HepG2 (cell line): Measurements from ENCODE around the gene WBP1. TPM values are rescaled to one million over a fixed set of nuclear protein-coding genes. Genes with fewer than 3 reads are reported as not detected.

Experiments
- ATF1 ChIP-seq: IDR thresholded peaks from 2 replicates; pipeline ENCODE4 v1.6.1; 2016; ENCODE audit warnings: mild to moderate bottlenecking, control low read depth
- ERF ChIP-seq: IDR thresholded peaks from 2 replicates; pipeline ENCODE4 v1.6.1; 2018; ENCODE audit warnings: missing biosample characterization, missing genetic modification reagents
- IKZF5 ChIP-seq: IDR thresholded peaks from 2 replicates; pipeline ENCODE4 v1.6.1; 2018; ENCODE audit warnings: missing genetic modification reagents, mild to moderate bottlenecking, missing compliant biosample characterization
- NFAT5 ChIP-seq: sonication (generic); formaldehyde crosslinking; IDR thresholded peaks from 2 replicates; pipeline ENCODE4 v1.4.0; 2020; ENCODE audit warnings: missing genetic modification reagents
- NKX3-1 ChIP-seq: sonication (generic); formaldehyde crosslinking; IDR thresholded peaks from 2 replicates; pipeline ENCODE4 v1.5.0; 2020; ENCODE audit warnings: missing genetic modification reagents
- SYNCRIP ChIP-seq: fragments of 200-400 bp; formaldehyde crosslinking; IDR thresholded peaks from 2 replicates; pipeline ENCODE4 v1.6.1; 2018; ENCODE audit warnings: mild to moderate bottlenecking, low read depth, low read length; ENCODE audit not compliant: insufficient read depth
- ZBTB10 ChIP-seq: sonication (generic); formaldehyde crosslinking; IDR thresholded peaks from 2 replicates; pipeline ENCODE4 v1.4.0; 2020; ENCODE audit warnings: missing genetic modification reagents, borderline replicate concordance
- ZNF136 ChIP-seq: sonication (generic); formaldehyde crosslinking; IDR thresholded peaks from 2 replicates; pipeline ENCODE4 v1.8.1; 2022; ENCODE audit warnings: low read depth, mild to moderate bottlenecking, moderate library complexity, missing genetic modification reagents
- ZNF44 ChIP-seq: sonication (generic); formaldehyde crosslinking; IDR thresholded peaks from 2 replicates; pipeline ENCODE4 v1.5.1; 2020; ENCODE audit warnings: mild to moderate bottlenecking, missing genetic modification reagents
- ZNF609 ChIP-seq: sonication (generic); formaldehyde crosslinking; IDR thresholded peaks from 2 replicates; pipeline ENCODE4 v1.4.0; 2020; ENCODE audit warnings: mild to moderate bottlenecking, missing genetic modification reagents, borderline replicate concordance
- polyA plus RNA-seq, 8 experiments: library from polyadenylated mRNA; depleted of rRNA in 3 of 8; stranded (reverse) in 7 of 8; unstranded in 1 of 8; fragments of >200 nt; fragmentation: Illumina TruSeq in 4 of 8; extraction: Trizol in 4 of 8; gene quantifications; 2 replicates each; pipeline versions ENCODE4 v1.2.1 to v1.2.3, GENCODE V29; 2011 to 2016; ENCODE audit warnings: low read depth in 4 of 8, missing spikeins in 1 of 8, mixed read lengths in 1 of 8; ENCODE audit not compliant: insufficient read depth in 1 of 8
- total RNA-seq, 5 experiments: library from RNA; depleted of rRNA; stranded (reverse); fragments of >200 nt; fragmentation: Illumina TruSeq; extraction: Trizol; gene quantifications; 2 replicates each; pipeline ENCODE4 v1.2.3, GENCODE V29; 2016; ENCODE audit warnings: low read depth in 1 of 5
- TF ChIP-seq, protein P1 (sequence below): sonication (generic); formaldehyde crosslinking; IDR thresholded peaks from 2 replicates; pipeline ENCODE4 v1.4.0; 2020; ENCODE audit warnings: low read depth, mild to moderate bottlenecking, missing genetic modification reagents

WBP1 gene
- total and polyA plus RNA-seq, 2 of the 13 experiments (the other 11 are each of a cell fraction or from before 2014, with no cell fraction given): 38.8 to 85.7 TPM

GRCh38 chr2:74441690-74442482, 16.4 kb upstream of the WBP1 start, which contains the start of gene RTKN (continued):
- TF ChIP-seq ZNF609 (peak; percentile 61; the same call in 1 of the 2 replicates), NFAT5 (CRISPR knock-in tag) (0 out of 2 replicates have a peak, but pooled peaks have one; percentile 38), ATF1 (no peak), ERF (peak; percentile 81; the same call in 1 of the 2 replicates), ZNF44 (CRISPR knock-in tag) (peak; percentile 77; the same call in 1 of the 2 replicates), NKX3-1 (no peak; the same call in none of the 2 replicates), IKZF5 (CRISPR knock-in tag) (peak; percentile 80), SYNCRIP (no peak), ZNF136 (CRISPR knock-in tag) (peak; percentile 93; the same call in 1 of the 2 replicates), ZBTB10 (CRISPR knock-in tag) (no peak; the same call in 1 of the 2 replicates)
- TF ChIP-seq, protein P1, sequence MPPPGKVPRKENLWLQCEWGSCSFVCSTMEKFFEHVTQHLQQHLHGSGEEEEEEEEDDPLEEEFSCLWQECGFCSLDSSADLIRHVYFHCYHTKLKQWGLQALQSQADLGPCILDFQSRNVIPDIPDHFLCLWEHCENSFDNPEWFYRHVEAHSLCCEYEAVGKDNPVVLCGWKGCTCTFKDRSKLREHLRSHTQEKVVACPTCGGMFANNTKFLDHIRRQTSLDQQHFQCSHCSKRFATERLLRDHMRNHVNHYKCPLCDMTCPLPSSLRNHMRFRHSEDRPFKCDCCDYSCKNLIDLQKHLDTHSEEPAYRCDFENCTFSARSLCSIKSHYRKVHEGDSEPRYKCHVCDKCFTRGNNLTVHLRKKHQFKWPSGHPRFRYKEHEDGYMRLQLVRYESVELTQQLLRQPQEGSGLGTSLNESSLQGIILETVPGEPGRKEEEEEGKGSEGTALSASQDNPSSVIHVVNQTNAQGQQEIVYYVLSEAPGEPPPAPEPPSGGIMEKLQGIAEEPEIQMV (CRISPR knock-in tag): peak; percentile 56
